HepG2 (cell line): ENCODE data around the gene COL18A1. TPM values are rescaled to one million over a fixed set of nuclear protein-coding genes. Genes with fewer than 3 reads are reported as not detected.

Experiments
- ATAC-seq: fragments of 200-7000 bp; cut with Tn5 transposase; 3 replicates; pipeline ENCODE4 v1.9.1; 2020; ENCODE audit warnings: mild to moderate bottlenecking, moderate library complexity
- BruUV-seq: library from RNA; stranded (reverse); fragments of 400-500 nt; replicated peaks from 2 replicates; lab custom pipeline; 2021; lab: Mats Ljungman, UMichigan
- CTCF ChIA-PET: fragments of 300-600 bp; formaldehyde crosslinking; extraction: SDS; loops from one replicate; lab custom pipeline; 2021; ENCODE audit warnings: low total read pairs, inconsistent platforms, low intra/inter-chr PET ratio; lab: Yijun Ruan, JAX
- POLR2A ChIA-PET: fragments of 350-600 bp; sonication (Branson Sonifier 250); formaldehyde crosslinking; loops from one replicate; lab custom pipeline; 2020; ENCODE audit warnings: antibody characterized with exemption, inconsistent platforms; lab: Yijun Ruan, JAX
- DNase-seq: peaks from one replicate; pipeline ENCODE4 v3.0.0-alpha.2; 2015; ENCODE audit warnings: low spot score
- FAIRE-seq: peaks from 3 replicates; lab custom pipeline; 2011; peaks lifted over from hg19 to GRCh38; lab: Jason Lieb, UNC
- H2AFZ ChIP-seq: one replicate; pipeline ENCODE4 v1.6.1; 2011; ENCODE audit warnings: low read length, inconsistent platforms
- H3K27ac ChIP-seq: fragments of 300-600 bp; 3 replicates; pipeline ENCODE4 v1.8.0; 2011; ENCODE audit warnings: mixed run types, mild to moderate bottlenecking, mixed read lengths, low read length, inconsistent platforms; ENCODE audit not compliant: insufficient read depth; ENCODE audit errors: extremely low read length
- H3K27me3 ChIP-seq, 2 experiments: fragments of 200-600 bp in 1 of 2; 2 replicates in 1 of 2; 3 replicates in 1 of 2; pipeline versions ENCODE4 v1.6.0 to v1.8.0; 2011; ENCODE audit warnings: low read length in 2 of 2, mild to moderate bottlenecking in 2 of 2, moderate library complexity in 2 of 2, inconsistent platforms in 1 of 2; ENCODE audit not compliant: insufficient read depth in 2 of 2, control insufficient read depth in 1 of 2
- H3K36me3 ChIP-seq, 2 experiments: fragments of 200-600 bp in 1 of 2; replicated peaks in 1 of 2; 2 replicates in 1 of 2; 3 replicates in 1 of 2; pipeline versions ENCODE4 v1.5.1 to v1.8.0; 2011; ENCODE audit warnings: low read length in 2 of 2, inconsistent platforms in 1 of 2; ENCODE audit not compliant: insufficient read depth in 2 of 2, control insufficient read depth in 1 of 2
- H3K4me1 ChIP-seq: 2 replicates; pipeline ENCODE4 v1.5.1; 2012; ENCODE audit warnings: low read length, inconsistent platforms; ENCODE audit not compliant: insufficient read depth
- H3K4me2 ChIP-seq: 2 replicates; pipeline ENCODE4 v1.6.0; 2011; ENCODE audit warnings: low read depth, low read length, inconsistent platforms
- H3K4me3 ChIP-seq, 3 experiments: fragments of 200-600 bp in 1 of 3; sonication (generic), shearing (Covaris generic) in 1 of 3; replicated peaks in 1 of 3; 2 replicates each; pipeline ENCODE4 v1.5.1; 2011 to 2016; ENCODE audit warnings: low read length in 3 of 3, inconsistent platforms in 2 of 3, low read depth in 2 of 3, mild to moderate bottlenecking in 2 of 3, control low read depth in 1 of 3, mixed read lengths in 1 of 3; ENCODE audit not compliant: insufficient read depth in 1 of 3
- H3K79me2 ChIP-seq: one replicate; pipeline ENCODE4 v1.6.1; 2011; ENCODE audit warnings: low read length, inconsistent platforms; ENCODE audit not compliant: insufficient read depth
- H3K9ac ChIP-seq: 2 replicates; pipeline ENCODE4 v1.6.0; 2011; ENCODE audit warnings: mild to moderate bottlenecking, low read depth, low read length, inconsistent platforms; ENCODE audit not compliant: insufficient read depth
- H3K9me3 ChIP-seq: 2 replicates; pipeline ENCODE4 v1.5.1; 2012; ENCODE audit warnings: mild to moderate bottlenecking, low read length
- H4K20me1 ChIP-seq: 2 replicates; pipeline ENCODE4 v1.6.0; 2011; ENCODE audit warnings: inconsistent platforms, mild to moderate bottlenecking, low read length, moderate library complexity; ENCODE audit not compliant: insufficient read depth
- BRCA1 ChIP-seq: sonication (generic); formaldehyde crosslinking; IDR thresholded peaks from 2 replicates; pipeline ENCODE4 v1.4.0; 2020; ENCODE audit warnings: missing genetic modification reagents
- DMAP1 ChIP-seq: IDR thresholded peaks from 2 replicates; pipeline ENCODE4 v1.6.1; 2016
- PRPF4 ChIP-seq: fragments of 200-400 bp; formaldehyde crosslinking; IDR thresholded peaks from 2 replicates; pipeline ENCODE4 v1.6.1; 2016; ENCODE audit warnings: low read length, low read depth; ENCODE audit not compliant: poor library complexity, severe bottlenecking
- ZNF276 ChIP-seq: sonication (generic); formaldehyde crosslinking; IDR thresholded peaks from 2 replicates; pipeline ENCODE4 v1.4.0; 2020; ENCODE audit warnings: mild to moderate bottlenecking, low read depth, missing genetic modification reagents
- ZSCAN25 ChIP-seq: sonication (generic); formaldehyde crosslinking; IDR thresholded peaks from 2 replicates; pipeline ENCODE4 v1.8.0; 2022; ENCODE audit warnings: mild to moderate bottlenecking, missing genetic modification reagents
- WGBS: methylation state at CpG from one replicate; pipeline ENCODE4 v1.1.6; 2017; ENCODE audit warnings: low lambda C conversion rate; 5-methylcytosine and 5-hydroxymethylcytosine counted together
- in situ Hi-C: cut with HindIII; loops from 2 replicates; pipeline ENCODE4 v1.10.0; 2017; ENCODE audit warnings: low pct_unique_long_range_greater_than_20kb; ENCODE audit not compliant: extremely low pct_ligation_motif_present
- intact Hi-C: fragments of 100-400 bp; cut with micrococcal nuclease; formaldehyde crosslinking; loops from one replicate; pipeline ENCODE4 v1.10.0; 2022; ENCODE audit not compliant: unreplicated experiment
- polyA plus RNA-seq, 8 experiments: library from polyadenylated mRNA; depleted of rRNA in 3 of 8; stranded (reverse) in 7 of 8; unstranded in 1 of 8; fragments of >200 nt; fragmentation: Illumina TruSeq in 4 of 8; extraction: Trizol in 4 of 8; gene quantifications; 2 replicates each; pipeline versions ENCODE4 v1.2.1 to v1.2.3, GENCODE V29; 2011 to 2016; ENCODE audit warnings: low read depth in 4 of 8, missing spikeins in 1 of 8, mixed read lengths in 1 of 8; ENCODE audit not compliant: insufficient read depth in 1 of 8
- total RNA-seq, 5 experiments: library from RNA; depleted of rRNA; stranded (reverse); fragments of >200 nt; fragmentation: Illumina TruSeq; extraction: Trizol; gene quantifications; 2 replicates each; pipeline ENCODE4 v1.2.3, GENCODE V29; 2016; ENCODE audit warnings: low read depth in 1 of 5
- TF ChIP-seq, protein P1 (sequence below): fragments of 450-650 bp; IDR thresholded peaks from 2 replicates; pipeline ENCODE4 v1.6.1; 2016
- TF ChIP-seq, protein P2 (sequence below): sonication (generic); formaldehyde crosslinking; IDR thresholded peaks from 2 replicates; pipeline ENCODE4 v1.4.0; 2020; ENCODE audit warnings: missing genetic modification reagents
- TF ChIP-seq, protein P3 (sequence below): sonication (generic); formaldehyde crosslinking; IDR thresholded peaks from 2 replicates; pipeline ENCODE4 v1.4.0; 2020; ENCODE audit warnings: missing genetic modification reagents, borderline replicate concordance

The COL18A1 gene
- total and polyA plus RNA-seq, 2 of the 13 experiments (the other 11 are each of a cell fraction or from before 2014, with no cell fraction given), result 79.0 to 102 TPM

- H3K27ac ChIP-seq, result peak overlapping the region; percentile 92
- no TSS peak for BruUV-seq
- H3K9me3 ChIP-seq, result no peaks in the 10 kb centered on the region
- ChIA-PET CTCF (no interaction called here), POLR2A (interaction anchor here (1.0 to 8.9 kb wide), 5 partner anchors 15 to 120 kb away, joined by 3 to 210 read pairs (median 13); partner anchors contain the start of gene POFUT2)
- in situ Hi-C loops, result no loop called here
- H3K4me1 ChIP-seq, result peaks cover 78% of the 10 kb centered on the region
- peaks cover under 1 to 11% of the 10 kb centered on the region in 2 experiments; a peak in 4 of 5 replicates for H3K27me3 ChIP-seq
- 85% methylated on average over 3 of the region's 10 CpGs for WGBS
- H3K4me2 ChIP-seq, result peak overlapping the region; percentile 86
- peak overlapping the region; percentile 48 to 74 (median 52); a peak in 3 of 6 replicates for H3K4me3 ChIP-seq
- TF ChIP-seq, protein P1, sequence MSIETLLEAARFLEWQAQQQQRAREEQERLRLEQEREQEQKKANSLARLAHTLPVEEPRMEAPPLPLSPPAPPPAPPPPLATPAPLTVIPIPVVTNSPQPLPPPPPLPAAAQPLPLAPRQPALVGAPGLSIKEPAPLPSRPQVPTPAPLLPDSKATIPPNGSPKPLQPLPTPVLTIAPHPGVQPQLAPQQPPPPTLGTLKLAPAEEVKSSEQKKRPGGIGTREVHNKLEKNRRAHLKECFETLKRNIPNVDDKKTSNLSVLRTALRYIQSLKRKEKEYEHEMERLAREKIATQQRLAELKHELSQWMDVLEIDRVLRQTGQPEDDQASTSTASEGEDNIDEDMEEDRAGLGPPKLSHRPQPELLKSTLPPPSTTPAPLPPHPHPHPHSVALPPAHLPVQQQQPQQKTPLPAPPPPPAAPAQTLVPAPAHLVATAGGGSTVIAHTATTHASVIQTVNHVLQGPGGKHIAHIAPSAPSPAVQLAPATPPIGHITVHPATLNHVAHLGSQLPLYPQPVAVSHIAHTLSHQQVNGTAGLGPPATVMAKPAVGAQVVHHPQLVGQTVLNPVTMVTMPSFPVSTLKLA, result 0 out of 2 replicates have a peak, but pooled peaks have one; percentile 16
- no peak for TF ChIP-seq ZSCAN25
- TF ChIP-seq ZNF276 (CRISPR knock-in tag), result no peak
- TF ChIP-seq, protein P2, sequence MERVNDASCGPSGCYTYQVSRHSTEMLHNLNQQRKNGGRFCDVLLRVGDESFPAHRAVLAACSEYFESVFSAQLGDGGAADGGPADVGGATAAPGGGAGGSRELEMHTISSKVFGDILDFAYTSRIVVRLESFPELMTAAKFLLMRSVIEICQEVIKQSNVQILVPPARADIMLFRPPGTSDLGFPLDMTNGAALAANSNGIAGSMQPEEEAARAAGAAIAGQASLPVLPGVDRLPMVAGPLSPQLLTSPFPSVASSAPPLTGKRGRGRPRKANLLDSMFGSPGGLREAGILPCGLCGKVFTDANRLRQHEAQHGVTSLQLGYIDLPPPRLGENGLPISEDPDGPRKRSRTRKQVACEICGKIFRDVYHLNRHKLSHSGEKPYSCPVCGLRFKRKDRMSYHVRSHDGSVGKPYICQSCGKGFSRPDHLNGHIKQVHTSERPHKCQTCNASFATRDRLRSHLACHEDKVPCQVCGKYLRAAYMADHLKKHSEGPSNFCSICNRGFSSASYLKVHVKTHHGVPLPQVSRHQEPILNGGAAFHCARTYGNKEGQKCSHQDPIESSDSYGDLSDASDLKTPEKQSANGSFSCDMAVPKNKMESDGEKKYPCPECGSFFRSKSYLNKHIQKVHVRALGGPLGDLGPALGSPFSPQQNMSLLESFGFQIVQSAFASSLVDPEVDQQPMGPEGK (CRISPR knock-in tag), result peak; percentile 69
- TF ChIP-seq BRCA1, result no peak
- TF ChIP-seq PRPF4, result peak; percentile 33
- TF ChIP-seq DMAP1 (CRISPR knock-in tag), result no peak
- TF ChIP-seq, protein P3, sequence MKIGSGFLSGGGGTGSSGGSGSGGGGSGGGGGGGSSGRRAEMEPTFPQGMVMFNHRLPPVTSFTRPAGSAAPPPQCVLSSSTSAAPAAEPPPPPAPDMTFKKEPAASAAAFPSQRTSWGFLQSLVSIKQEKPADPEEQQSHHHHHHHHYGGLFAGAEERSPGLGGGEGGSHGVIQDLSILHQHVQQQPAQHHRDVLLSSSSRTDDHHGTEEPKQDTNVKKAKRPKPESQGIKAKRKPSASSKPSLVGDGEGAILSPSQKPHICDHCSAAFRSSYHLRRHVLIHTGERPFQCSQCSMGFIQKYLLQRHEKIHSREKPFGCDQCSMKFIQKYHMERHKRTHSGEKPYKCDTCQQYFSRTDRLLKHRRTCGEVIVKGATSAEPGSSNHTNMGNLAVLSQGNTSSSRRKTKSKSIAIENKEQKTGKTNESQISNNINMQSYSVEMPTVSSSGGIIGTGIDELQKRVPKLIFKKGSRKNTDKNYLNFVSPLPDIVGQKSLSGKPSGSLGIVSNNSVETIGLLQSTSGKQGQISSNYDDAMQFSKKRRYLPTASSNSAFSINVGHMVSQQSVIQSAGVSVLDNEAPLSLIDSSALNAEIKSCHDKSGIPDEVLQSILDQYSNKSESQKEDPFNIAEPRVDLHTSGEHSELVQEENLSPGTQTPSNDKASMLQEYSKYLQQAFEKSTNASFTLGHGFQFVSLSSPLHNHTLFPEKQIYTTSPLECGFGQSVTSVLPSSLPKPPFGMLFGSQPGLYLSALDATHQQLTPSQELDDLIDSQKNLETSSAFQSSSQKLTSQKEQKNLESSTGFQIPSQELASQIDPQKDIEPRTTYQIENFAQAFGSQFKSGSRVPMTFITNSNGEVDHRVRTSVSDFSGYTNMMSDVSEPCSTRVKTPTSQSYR, result peak; percentile 73; the same call in 1 of the 2 replicates
- peaks cover 27% of the 10 kb centered on the region for H4K20me1 ChIP-seq
- ATAC-seq (no peak), FAIRE-seq (no peak), DNase-seq (no peak)
- peaks cover 70% of the 10 kb centered on the region for H3K79me2 ChIP-seq
- intact Hi-C loops, result loop anchor here (10.0 kb wide), 1 partner anchor 114 kb away; no protein-coding TSS in a partner anchor
- H2AFZ ChIP-seq, result no peak overlapping the region
- H3K36me3 ChIP-seq, result no peaks in the 10 kb centered on the region; a peak in 2 of 5 replicates
- H3K9ac ChIP-seq, result peak overlapping the region; percentile 72
Measured at GRCh38 chr21:45408271-45408791, 3.4 kb downstream of the COL18A1 start.
